ENCODE data around the gene SLC49A4.

SLC49A4 gene

DNA sequence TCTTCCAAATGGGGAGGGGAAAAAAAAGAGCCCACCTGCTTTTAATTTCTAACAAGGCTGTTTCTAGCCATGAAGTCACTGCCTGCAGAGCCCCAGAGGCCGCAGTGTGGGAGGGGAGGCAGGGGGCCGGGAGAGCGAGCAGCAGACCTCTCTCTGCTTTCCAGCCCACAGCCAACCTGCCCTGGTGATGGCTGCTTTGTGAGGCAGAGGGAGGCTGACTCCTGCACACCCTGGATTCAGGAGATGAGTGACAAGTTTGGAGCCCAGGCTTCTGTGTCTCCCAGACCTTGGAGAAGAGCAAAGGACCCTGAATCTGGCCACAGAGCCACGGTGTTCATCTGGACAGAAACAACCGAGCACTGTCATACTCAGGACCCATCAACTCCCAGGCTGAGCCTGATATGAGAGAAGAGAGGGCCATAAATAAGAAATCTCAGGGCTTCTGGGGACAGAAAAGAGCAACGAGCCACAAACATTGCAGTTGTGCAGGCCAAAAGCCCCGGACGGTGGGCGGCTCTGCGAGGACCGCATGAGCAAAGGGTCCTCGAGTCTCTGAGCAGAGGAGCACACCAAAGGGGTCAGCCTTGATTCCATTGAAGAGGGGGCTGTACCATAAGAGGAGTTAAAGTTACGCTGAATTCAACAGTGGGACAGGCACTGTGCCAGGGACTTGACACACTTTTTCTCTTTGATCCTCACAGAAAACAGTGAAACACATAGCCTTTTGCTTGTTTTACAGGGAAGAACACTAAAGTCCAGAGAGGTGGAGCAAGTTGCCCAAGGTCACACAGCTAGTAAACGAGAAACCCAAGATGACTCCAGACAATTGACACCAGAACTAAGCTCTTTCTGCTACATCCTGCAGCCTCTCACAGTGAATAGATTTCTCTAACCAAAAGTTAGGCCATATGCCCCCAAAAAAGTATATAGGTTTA is 135.5 kb downstream of the SLC49A4 start:
- DNase-seq (ENCODE audit: low read depth): no peak
